Spleen (tissue), 7 donors: ENCODE measurements around the gene RMRP.

Experiments
- CTCF ChIP-seq, 11 experiments: fragments of 200-600 bp in 7 of 11; fragments of 450-650 bp in 4 of 11; sonication (generic) in 4 of 11; IDR thresholded peaks in 8 of 11; conservative IDR thresholded peaks in 3 of 11; 1 replicate in 7 of 11; 2 replicates in 4 of 11; pipeline versions ENCODE4 v1.4.0 to v1.8.0; 2016 to 2021; ENCODE audit warnings: antibody characterized with exemption in 11 of 11, inconsistent platforms in 4 of 11, mild to moderate bottlenecking in 1 of 11
- POLR2AphosphoS5 ChIP-seq, 3 donors: sonication (generic); formaldehyde crosslinking; IDR thresholded peaks; one replicate each; pipeline ENCODE4 v1.5.1; 2017; ENCODE audit warnings: antibody characterized with exemption in 3 of 3
- donor health status: DM: no; HTN: no; CAD: no; lungs with moderate emphysema.
- donor health status: DM: no; HTN: no; CAD: no.
- donor health status: DM: no; HTN: no; CAD: no.

- TF ChIP-seq CTCF (IDR thresholded peaks at IDR 0.05 in 8 of 11, conservative IDR thresholded peaks at IDR 0.05 in 3 of 11), result no peak
- peak in 1 of 3 donors; percentile 30 for TF ChIP-seq POLR2AphosphoS5 (IDR thresholded peaks at IDR 0.05)
These were observed 7.3 kb downstream of the RMRP start, which contains the start of gene SIT1 for GRCh38 chr9:35650341-35651158.
